H1 (cell line): ENCODE results near the gene PTPRD. TPM values are rescaled to one million over a fixed set of nuclear protein-coding genes. Genes with fewer than 3 reads are reported as not detected.

Source experiments
- CTCF ChIA-PET: fragments of 300-600 bp; sonication (Branson Sonifier 250); formaldehyde crosslinking; loops from one replicate; lab custom pipeline; 2021; ENCODE audit not compliant: partially characterized antibody; lab: Charles Lee
- POLR2A ChIA-PET: fragments of 300-600 bp; sonication (Branson Sonifier 250); formaldehyde crosslinking; loops from one replicate; lab custom pipeline; 2021; ENCODE audit warnings: inconsistent platforms; ENCODE audit not compliant: partially characterized antibody; lab: Charles Lee
- DNase-seq, 2 experiments: peaks; one replicate each; pipeline versions ENCODE4 v3.0.0 to v3.0.0-alpha.2; 2010 to 2022; ENCODE audit warnings: low spot score in 2 of 2, low read depth in 1 of 2, mixed read lengths in 1 of 2
- FAIRE-seq: peaks from 2 replicates; lab custom pipeline; 2011; peaks lifted over from hg19 to GRCh38; lab: Jason Lieb, UNC
- H2AFZ ChIP-seq: 2 replicates; pipeline ENCODE4 v1.8.1; 2012; ENCODE audit warnings: low read length, inconsistent platforms
- H2AK5ac ChIP-seq: 2 replicates; pipeline ENCODE4 v1.6.1; 2013; ENCODE audit warnings: low read depth, low read length
- H2BK120ac ChIP-seq: replicated peaks from 2 replicates; pipeline ENCODE3; 2013; ENCODE audit warnings: low read depth, low read length, inconsistent platforms
- H2BK12ac ChIP-seq: 2 replicates; pipeline ENCODE4 v1.6.1; 2013; ENCODE audit warnings: low read depth, low read length
- H2BK15ac ChIP-seq: 2 replicates; pipeline ENCODE4 v1.6.1; 2013; ENCODE audit warnings: low read length
- H2BK20ac ChIP-seq: 2 replicates; pipeline ENCODE4 v1.6.1; 2013; ENCODE audit warnings: low read length
- H2BK5ac ChIP-seq: 2 replicates; pipeline ENCODE4 v1.6.1; 2013; ENCODE audit warnings: low read depth, low read length
- H3K14ac ChIP-seq: 2 replicates; pipeline ENCODE4 v1.6.1; 2013; ENCODE audit warnings: inconsistent platforms; ENCODE audit not compliant: insufficient read length
- H3K18ac ChIP-seq: 2 replicates; pipeline ENCODE4 v1.6.1; 2013; ENCODE audit warnings: low read length; ENCODE audit errors: extremely low read depth
- H3K23ac ChIP-seq: 2 replicates; pipeline ENCODE4 v1.6.1; 2013; ENCODE audit warnings: inconsistent platforms; ENCODE audit not compliant: insufficient read length
- H3K23me2 ChIP-seq: 2 replicates; pipeline ENCODE4 v1.6.1; 2013; ENCODE audit warnings: low read depth, low read length
- H3K27ac ChIP-seq: 2 replicates; pipeline ENCODE4 v1.6.1; 2011; ENCODE audit warnings: low read depth, low read length, inconsistent platforms
- H3K27me3 ChIP-seq, 4 experiments: replicated peaks in 1 of 4; 1 replicate in 1 of 4; 2 replicates in 3 of 4; pipeline versions ENCODE4 v1.6.1 to v1.8.1; 2011 to 2013; ENCODE audit warnings: low read length in 3 of 4, mild to moderate bottlenecking in 3 of 4, inconsistent platforms in 2 of 4, mixed read lengths in 2 of 4, moderate library complexity in 1 of 4; ENCODE audit not compliant: control insufficient read depth in 3 of 4, insufficient read depth in 3 of 4; ENCODE audit errors: extremely low read depth in 1 of 4
- H3K36me3 ChIP-seq, 4 experiments: 2 replicates each; pipeline versions ENCODE4 v1.6.1 to v1.8.1; 2011 to 2013; ENCODE audit warnings: mild to moderate bottlenecking in 4 of 4, low read length in 3 of 4, moderate library complexity in 2 of 4, control low read depth in 1 of 4, inconsistent platforms in 1 of 4; ENCODE audit not compliant: insufficient read depth in 4 of 4, control insufficient read depth in 2 of 4
- H3K4ac ChIP-seq: replicated peaks from 2 replicates; pipeline ENCODE3; 2013; ENCODE audit warnings: low read length, low read depth, mixed read lengths, inconsistent platforms; ENCODE audit not compliant: insufficient read length
- H3K4me1 ChIP-seq, 4 experiments: replicated peaks in 1 of 4; 1 replicate in 1 of 4; 2 replicates in 3 of 4; pipeline versions ENCODE4 v1.6.1 to v1.8.1; 2011 to 2013; ENCODE audit warnings: low read length in 3 of 4, inconsistent platforms in 2 of 4, mixed read lengths in 1 of 4; ENCODE audit not compliant: insufficient read depth in 4 of 4, control insufficient read depth in 3 of 4
- H3K4me2 ChIP-seq, 2 experiments: 2 replicates each; pipeline versions ENCODE4 v1.6.1 to v1.8.1; 2011 to 2013; ENCODE audit warnings: low read depth in 2 of 2, low read length in 2 of 2, control low read depth in 1 of 2, inconsistent platforms in 1 of 2, mild to moderate bottlenecking in 1 of 2; ENCODE audit not compliant: insufficient read depth in 1 of 2
- H3K4me3 ChIP-seq, 4 experiments: fragments of 200-600, 300-600 bp in 1 of 4; sonication (generic), shearing (Covaris generic), sonication (Bioruptor Twin) in 1 of 4; 2 replicates each; pipeline versions ENCODE4 v1.5.1 to v1.8.1; 2011 to 2016; ENCODE audit warnings: low read length in 4 of 4, low read depth in 3 of 4, control low read depth in 2 of 4, inconsistent platforms in 2 of 4, mild to moderate bottlenecking in 2 of 4, mixed read lengths in 1 of 4, moderate library complexity in 1 of 4; ENCODE audit not compliant: insufficient read depth in 2 of 4; ENCODE audit errors: extremely low read depth in 1 of 4
- H3K56ac ChIP-seq: replicated peaks from 2 replicates; pipeline ENCODE3; 2013; ENCODE audit warnings: low read depth, mild to moderate bottlenecking, mixed read lengths, low read length, inconsistent platforms; ENCODE audit not compliant: insufficient read length
- H3K79me1 ChIP-seq: 2 replicates; pipeline ENCODE4 v1.6.1; 2013; ENCODE audit warnings: low read depth, low read length, control low read depth
- H3K79me2 ChIP-seq, 2 experiments: 2 replicates each; pipeline versions ENCODE4 v1.6.1 to v1.8.1; 2012 to 2013; ENCODE audit warnings: low read length in 2 of 2, mild to moderate bottlenecking in 2 of 2, inconsistent platforms in 1 of 2; ENCODE audit not compliant: insufficient read depth in 2 of 2, control insufficient read depth in 1 of 2
- H3K9ac ChIP-seq, 4 experiments: replicated peaks in 1 of 4; 1 replicate in 1 of 4; 2 replicates in 3 of 4; pipeline versions ENCODE4 v1.6.1 to v1.8.1; 2011 to 2013; ENCODE audit warnings: low read depth in 3 of 4, low read length in 3 of 4, control low read depth in 2 of 4, mild to moderate bottlenecking in 2 of 4, moderate library complexity in 2 of 4, inconsistent platforms in 1 of 4; ENCODE audit errors: extremely low read depth in 1 of 4
- H3K9me3 ChIP-seq, 2 experiments: 2 replicates each; pipeline versions ENCODE4 v1.6.1 to v1.8.1; 2012 to 2013; ENCODE audit warnings: mild to moderate bottlenecking in 2 of 2, moderate library complexity in 2 of 2, control low read depth in 1 of 2, inconsistent platforms in 1 of 2, low read depth in 1 of 2, low read length in 1 of 2, mixed read lengths in 1 of 2; ENCODE audit not compliant: insufficient read depth in 2 of 2
- H4K20me1 ChIP-seq, 2 experiments: replicated peaks in 1 of 2; 2 replicates each; pipeline versions ENCODE3 to v1.8.1; 2011 to 2013; ENCODE audit warnings: inconsistent platforms in 2 of 2, low read length in 2 of 2, mild to moderate bottlenecking in 1 of 2; ENCODE audit not compliant: insufficient read depth in 2 of 2, control insufficient read depth in 1 of 2
- H4K5ac ChIP-seq: 2 replicates; pipeline ENCODE4 v1.6.1; 2013; ENCODE audit warnings: low read length, low read depth, mixed read lengths, inconsistent platforms; ENCODE audit not compliant: insufficient read length
- H4K8ac ChIP-seq: 2 replicates; pipeline ENCODE4 v1.8.0; 2013; ENCODE audit warnings: mild to moderate bottlenecking, moderate library complexity, low read length, inconsistent platforms; ENCODE audit not compliant: insufficient read depth; ENCODE audit errors: extremely low read depth
- H4K91ac ChIP-seq: replicated peaks from 2 replicates; pipeline ENCODE3; 2013; ENCODE audit warnings: low read length, mixed read lengths, inconsistent platforms; ENCODE audit not compliant: insufficient read length
- KDM1A ChIP-seq: fragments of 200-600, 300-600 bp; sonication (generic); IDR thresholded peaks from 2 replicates; pipeline ENCODE4 v1.7.1; 2016; ENCODE audit warnings: mild to moderate bottlenecking, low read length, borderline replicate concordance
- KDM5A ChIP-seq: fragments of 200-600 bp; IDR thresholded peaks from 2 replicates; pipeline ENCODE4 v1.7.1; 2012; ENCODE audit warnings: mild to moderate bottlenecking, low read length, inconsistent platforms, mixed read lengths
- POLR2AphosphoS5 ChIP-seq: IDR thresholded peaks from 2 replicates; pipeline ENCODE4 v1.6.1; 2011; ENCODE audit warnings: low read depth, low read length
- RBBP5 ChIP-seq: IDR thresholded peaks from 2 replicates; pipeline ENCODE4 v1.7.1; 2012; ENCODE audit warnings: low read depth, mild to moderate bottlenecking, inconsistent platforms, low read length, moderate library complexity, borderline replicate concordance
- SIX5 ChIP-seq: IDR thresholded peaks from 2 replicates; pipeline ENCODE4 v1.6.1; 2011; ENCODE audit warnings: mild to moderate bottlenecking, low read depth, low read length
- YY1 ChIP-seq: IDR thresholded peaks from 2 replicates; pipeline ENCODE4 v1.6.1; 2011; ENCODE audit warnings: low read depth, mild to moderate bottlenecking, low read length
- WGBS, 2 experiments: shearing (Covaris generic) in 1 of 2; methylation state at CpG; one replicate each; pipeline versions ENCODE4 v1.1.6 to v1.1.7; 2013 to 2015; ENCODE audit warnings: low lambda C conversion rate in 2 of 2, mixed read lengths in 2 of 2, inconsistent platforms in 1 of 2, low coverage in 1 of 2, missing lambda C conversion rate in 1 of 2; ENCODE audit not compliant: insufficient replicate concordance in 2 of 2, insufficient coverage in 1 of 2, insufficient read length in 1 of 2; ENCODE audit errors: extremely low coverage in 1 of 2, missing lambda C conversion rate in 1 of 2; 5-methylcytosine and 5-hydroxymethylcytosine counted together
- polyA plus RNA-seq, 7 experiments: library from polyadenylated mRNA; depleted of rRNA in 3 of 7; stranded (reverse) in 5 of 7; unstranded in 2 of 7; fragments of >200 nt in 5 of 7; fragments of 200-250 nt in 2 of 7; gene quantifications; 1 replicate in 5 of 7; 2 replicates in 1 of 7; 4 replicates in 1 of 7; pipeline versions ENCODE4 v1.2.1 to v1.2.3, GENCODE V29; 2011 to 2013; ENCODE audit warnings: missing spikeins in 2 of 7, mixed read lengths in 2 of 7
- total RNA-seq: library from RNA; stranded (reverse); fragmentation: NEBNext Ultra II Directional; extraction: Animal tissue kit (Norgen Biotek cat#: 25700); gene quantifications from 2 replicates; pipeline ENCODE4 v1.2.1, GENCODE V29; 2021

PTPRD gene
- total and polyA plus RNA-seq, 2 of the 8 experiments (the other 6 are each of a cell fraction or from before 2014, with no cell fraction given), result 17.2 to 77.0 TPM

DNA sequence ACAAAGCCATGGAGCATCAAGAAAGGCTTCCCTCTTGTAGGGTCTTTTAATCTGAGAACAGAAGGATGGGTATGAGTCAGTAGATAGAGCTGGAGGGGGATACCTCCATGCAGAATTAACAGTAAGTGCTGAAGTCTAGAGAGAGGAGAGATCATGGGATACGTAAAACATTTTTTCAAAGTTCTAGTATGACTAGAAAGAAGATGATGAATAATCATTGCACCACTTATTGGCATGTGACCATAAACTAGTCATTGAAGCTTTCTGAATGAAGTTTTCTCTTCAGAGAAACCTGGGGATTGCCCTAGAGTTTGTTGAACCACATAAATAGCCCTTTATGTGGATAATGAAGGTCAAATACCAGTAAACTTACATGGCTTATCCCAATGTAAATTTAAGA is 48.6 kb upstream of the PTPRD start:
- Histone ChIP-seq H2BK15ac (no peak overlapping the region), H2BK12ac (no peak overlapping the region), H2BK5ac (no peak overlapping the region), H3K18ac (no peak overlapping the region), H2BK20ac (no peak overlapping the region), H3K14ac (no peak overlapping the region), H2AK5ac (no peak overlapping the region), H3K4me2 (no peak overlapping the region), H3K23ac (no peak overlapping the region), H3K79me2 (no peaks in the 10 kb centered on the region), H4K20me1 (no peaks in the 10 kb centered on the region), H3K27ac (no peak overlapping the region), H4K5ac (no peak overlapping the region), H3K36me3 (no peaks in the 10 kb centered on the region), H3K4me3 (no peak overlapping the region), H3K27me3 (no peaks in the 10 kb centered on the region), H4K91ac (no peak overlapping the region), H3K9me3 (no peaks in the 10 kb centered on the region), H2BK120ac (no peak overlapping the region), H2AFZ (peak overlapping the region; percentile 47; the same call in 1 of the 2 replicates), H3K56ac (no peak overlapping the region), H4K8ac (no peak overlapping the region), H3K23me2 (no peaks in the 10 kb centered on the region), H3K9ac (no peak overlapping the region), H3K4me1 (no peaks in the 10 kb centered on the region), H3K4ac (no peak overlapping the region), H3K79me1 (no peaks in the 10 kb centered on the region)
- CTCF ChIA-PET, result interaction anchor here (0.8 kb wide), 1 partner anchor 115 kb away, joined by 3 read pairs; no protein-coding TSS in a partner anchor
- FAIRE-seq (no peak), DNase-seq (no peak)
- POLR2A ChIA-PET, result no interaction called here
- TF ChIP-seq KDM5A (no peak), KDM1A (no peak), YY1 (no peak), RBBP5 (no peak), SIX5 (no peak), POLR2AphosphoS5 (no peak)
- WGBS, 2 experiments, result 87% methylated on average over 1 of the region's 1 CpG; no CpG with 5 or more reads in 1 of the 2 experiments
